HG03159 (cell line): Measurements from ENCODE around the gene TICAM2.
A peak's percentile ranks its signal among the peaks of the same experiment; 100 is the strongest.

ENCODE experiments used
- ATAC-seq: cut with Tn5 transposase; IDR thresholded peaks from one replicate; pipeline ENCODE4 v1.9.1; 2021; ENCODE audit warnings: mild to moderate bottlenecking, moderate library complexity; ENCODE audit not compliant: unreplicated experiment

TICAM2 gene

DNA sequence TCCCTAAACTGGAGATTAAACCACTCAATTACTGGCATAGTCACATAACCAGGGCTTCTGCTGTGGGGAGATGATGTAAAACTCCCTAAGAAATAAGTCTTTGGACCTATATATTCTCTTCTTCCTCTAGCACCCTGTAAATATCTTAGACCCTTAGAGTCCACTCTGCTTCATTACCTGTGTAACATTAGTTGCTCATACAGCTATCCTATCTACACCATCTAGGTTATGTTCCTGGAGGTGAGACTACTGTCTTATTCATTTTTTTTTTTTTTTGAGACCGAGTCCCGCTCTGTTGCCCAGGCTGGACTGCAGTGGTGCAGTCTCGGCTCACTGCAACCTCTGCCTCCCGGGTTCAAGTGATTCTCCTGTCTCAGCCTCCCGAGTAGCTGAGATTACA, 9.6 kb upstream of the TICAM2 start:
- ATAC-seq: no peak

DNA sequence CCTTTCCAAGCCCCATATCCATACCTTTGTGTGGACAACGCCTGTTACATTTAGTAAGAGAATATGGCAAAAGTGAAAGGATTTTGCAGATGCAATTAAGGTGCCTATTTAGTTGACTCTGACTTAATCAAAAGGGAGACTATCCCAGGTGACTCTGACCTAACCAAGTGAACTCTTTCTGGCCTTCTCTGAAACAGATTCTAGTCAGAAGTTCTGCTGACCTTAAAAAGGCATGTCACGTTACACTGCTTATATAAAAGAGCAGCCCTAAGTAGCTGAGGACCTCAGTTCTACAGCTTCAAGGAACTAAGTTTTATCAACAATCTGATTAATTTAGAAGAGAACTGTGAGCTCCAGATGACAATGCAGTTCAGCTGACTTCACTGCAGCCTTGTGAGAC, 5.7 kb upstream of the TICAM2 start:
- ATAC-seq: no peak

DNA sequence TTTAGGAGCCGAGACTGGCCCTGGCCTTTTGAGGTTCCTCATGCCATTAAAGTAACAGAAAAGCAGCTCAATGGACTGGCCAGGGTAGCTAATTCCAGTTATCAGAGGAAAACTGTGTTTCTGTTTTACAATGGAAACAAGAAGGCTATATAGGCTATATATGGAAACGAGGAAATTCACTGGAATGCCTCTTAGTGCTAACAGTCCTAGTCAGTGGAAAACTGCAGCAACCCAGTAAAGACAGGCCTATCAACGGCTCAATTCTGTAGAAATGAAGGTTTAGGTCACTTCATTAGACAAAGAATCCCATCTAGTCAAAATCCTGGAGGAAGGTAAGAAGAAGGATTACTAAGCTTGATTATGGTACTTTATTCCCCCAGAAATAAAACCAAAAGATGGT, 3.2 kb upstream of the TICAM2 start:
- ATAC-seq: no peak

- ATAC-seq: peak; percentile 4
Measured at GRCh38 chr5:115602591-115603125, 379 bp upstream of the TICAM2 start.

DNA sequence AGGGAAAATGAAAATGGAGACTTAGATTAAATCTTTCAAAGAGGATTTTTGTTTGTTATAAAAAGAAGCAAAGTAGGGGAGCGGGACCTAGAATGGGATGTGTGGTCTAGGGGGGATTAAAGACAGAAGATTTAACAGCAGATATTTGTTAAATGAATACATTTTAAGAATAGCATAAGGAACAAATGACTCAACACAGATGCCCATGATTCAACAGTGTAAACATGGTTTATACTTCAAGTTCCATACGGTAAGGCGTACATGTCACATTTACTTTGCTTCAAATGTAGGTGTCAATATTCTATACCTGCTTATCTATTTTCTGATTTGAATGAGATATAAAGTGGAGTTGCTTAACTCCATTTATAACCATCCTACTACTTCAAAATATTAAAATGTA, 1.5 kb downstream of the TICAM2 start:
- no peak for ATAC-seq

DNA sequence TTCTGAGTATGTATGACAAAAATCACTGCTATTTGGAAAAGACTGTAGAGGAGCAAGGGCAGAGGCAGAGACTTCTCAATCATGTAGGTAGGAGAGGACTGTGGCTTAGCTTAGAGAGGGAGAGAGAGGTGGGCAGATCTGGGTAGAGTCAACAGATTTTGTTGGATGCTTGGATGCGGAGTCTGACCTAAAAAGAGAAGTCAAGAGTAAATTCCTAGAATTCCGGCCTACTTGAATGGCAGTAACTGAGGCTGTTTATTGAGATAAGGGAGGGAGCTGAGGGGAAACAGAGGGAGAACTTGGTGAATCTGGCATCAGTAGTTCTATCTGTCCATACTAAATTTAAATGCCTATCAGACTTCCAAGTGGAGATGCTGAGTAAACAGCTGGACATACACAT, 2.4 kb downstream of the TICAM2 start:
- ATAC-seq: no peak

DNA sequence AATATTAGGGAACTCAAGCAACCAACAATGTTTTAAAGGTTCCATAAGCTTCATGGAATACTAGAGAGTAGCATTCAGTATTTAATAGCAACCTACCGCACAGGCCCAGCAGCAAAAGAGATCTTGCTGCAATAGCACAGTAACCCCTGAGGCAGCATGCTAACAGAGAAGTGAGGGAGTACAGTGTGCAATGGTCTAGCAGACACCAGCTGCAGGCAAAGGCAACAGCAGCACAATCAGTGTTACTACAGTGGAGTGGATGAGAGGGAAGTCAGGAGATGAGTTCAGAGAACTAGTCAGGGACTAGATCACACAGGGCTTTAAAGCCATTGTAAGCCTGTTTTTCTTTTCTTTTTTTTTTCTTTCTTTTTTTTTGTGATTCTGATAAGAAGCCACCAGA, 2.8 kb downstream of the TICAM2 start:
- ATAC-seq: peak; percentile 42

- ATAC-seq: no peak
Measured at GRCh38 chr5:115594128-115595047, 7.9 kb downstream of the TICAM2 start.

DNA sequence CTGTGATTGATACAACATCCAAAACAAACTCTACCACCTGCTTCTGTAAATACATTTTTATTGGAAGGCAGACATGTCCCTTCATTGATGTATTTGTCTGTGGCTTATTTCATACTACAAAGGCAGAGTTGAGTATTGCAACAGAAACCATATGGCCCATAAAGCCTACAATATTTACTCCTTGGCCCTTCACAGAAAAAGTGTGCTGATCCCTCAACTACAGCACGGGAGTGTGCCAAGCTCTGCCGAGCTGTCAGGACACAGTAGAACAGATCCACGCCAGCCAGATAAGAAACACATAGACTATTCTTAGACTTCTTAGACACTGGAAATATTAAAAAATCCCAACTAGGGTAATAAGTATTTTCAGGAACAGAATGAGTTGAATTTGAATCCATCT, 13.2 kb downstream of the TICAM2 start:
- no peak for ATAC-seq

DNA sequence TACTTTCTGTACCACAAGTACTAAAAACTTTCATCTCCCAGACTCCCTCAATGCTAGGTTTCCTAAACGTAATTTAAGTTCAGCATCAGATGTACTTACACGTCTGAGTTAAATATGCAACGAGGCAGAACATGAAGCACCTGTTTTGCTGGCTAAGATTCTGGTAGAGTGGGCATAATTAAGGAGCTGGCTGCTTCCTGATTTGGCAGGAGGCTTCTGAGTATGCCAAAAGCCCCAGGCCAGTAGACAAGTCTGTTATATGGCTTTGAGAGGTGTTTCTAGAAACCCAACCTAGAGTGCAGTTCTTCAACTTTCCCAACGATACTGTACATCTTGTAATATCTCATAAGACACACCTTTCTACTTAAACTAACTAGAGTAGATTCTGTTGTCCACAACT, 13.6 kb downstream of the TICAM2 start:
- no peak for ATAC-seq

GRCh38 chr5:115586525-115587146, 15.6 kb downstream of the TICAM2 start:
- no peak for ATAC-seq

- no peak for ATAC-seq
Measured at GRCh38 chr5:115585265-115585664, 17.0 kb downstream of the TICAM2 start.

DNA sequence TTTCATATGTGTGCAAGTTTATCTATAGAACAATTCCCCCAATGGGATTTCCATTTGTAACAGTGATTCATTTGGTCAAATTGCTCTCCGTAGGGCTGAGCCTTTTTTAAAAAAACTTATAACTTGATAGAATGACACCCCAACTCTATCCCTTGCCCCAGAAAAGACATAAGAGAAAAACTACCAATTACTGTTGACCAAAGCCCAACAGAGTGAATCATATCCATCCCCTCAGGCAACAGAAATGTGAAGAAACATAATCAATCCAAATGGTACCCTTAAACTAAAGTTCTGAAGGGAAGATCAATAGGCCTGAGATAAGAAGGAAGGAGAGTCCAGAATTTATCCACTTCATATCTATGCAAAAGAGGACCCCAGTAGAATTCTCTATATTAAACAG, 17.8 kb downstream of the TICAM2 start:
- ATAC-seq: no peak

DNA sequence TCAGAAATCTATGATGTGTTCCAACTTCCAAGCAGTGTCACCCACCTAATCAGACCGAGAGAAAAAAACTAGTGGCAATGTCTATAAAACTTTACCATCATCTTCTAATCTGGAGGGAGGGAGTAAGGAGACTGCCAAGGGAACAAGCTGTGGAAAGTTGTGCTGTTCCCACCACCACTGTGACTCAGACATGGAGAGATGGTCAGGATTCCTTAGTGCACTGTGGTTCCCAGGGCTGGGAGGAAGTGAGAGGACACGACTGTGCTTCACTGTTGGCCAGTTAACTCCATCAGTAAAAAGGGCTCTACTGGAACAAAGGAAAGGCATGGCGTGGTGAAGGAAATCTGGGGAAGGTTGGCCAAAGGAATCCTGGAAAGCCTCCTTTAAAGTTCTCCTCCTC, 18.8 kb downstream of the TICAM2 start:
- no peak for ATAC-seq

GRCh38 chr5:115580941-115581340, 21.3 kb downstream of the TICAM2 start:
- ATAC-seq: no peak

DNA sequence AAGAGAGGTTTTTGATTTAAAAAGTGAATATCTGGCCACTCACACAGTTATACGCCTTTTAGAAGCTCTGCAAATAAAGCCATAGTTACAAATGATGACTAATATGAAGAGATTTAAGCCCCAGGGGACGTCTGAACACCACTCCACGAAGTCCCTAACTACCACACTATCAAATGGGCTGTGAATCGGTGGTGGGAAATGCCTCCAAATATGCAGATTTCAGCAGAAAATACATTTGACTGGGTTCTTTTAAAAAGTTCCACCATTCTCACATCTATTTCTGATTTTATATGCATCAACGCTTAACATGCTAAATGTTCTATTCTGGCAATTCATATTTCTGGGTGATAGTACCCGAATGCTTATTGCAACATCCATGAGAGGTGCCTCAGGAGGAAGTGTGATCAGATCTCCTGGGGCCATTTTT, 22.5 kb downstream of the TICAM2 start:
- ATAC-seq: peak; percentile 56

DNA sequence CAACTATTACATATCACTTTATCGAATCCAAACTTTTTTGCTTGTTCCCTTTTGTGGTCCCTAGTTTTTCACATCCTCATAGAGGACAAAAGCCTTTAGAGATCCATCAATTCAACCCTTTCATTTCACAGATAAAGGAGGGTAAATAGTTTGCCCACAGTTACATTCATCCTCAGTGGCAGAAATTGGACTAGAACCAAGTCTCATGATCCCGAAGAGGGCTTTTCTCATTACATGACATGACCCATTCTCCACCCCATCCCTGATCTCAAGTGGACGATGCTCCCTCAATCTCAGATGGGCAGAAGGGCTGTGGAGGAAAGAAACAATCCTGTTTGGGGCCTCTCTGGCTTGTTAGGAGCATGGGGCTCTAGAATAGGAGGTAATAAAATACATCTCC, 23.1 kb downstream of the TICAM2 start:
- ATAC-seq: no peak

DNA sequence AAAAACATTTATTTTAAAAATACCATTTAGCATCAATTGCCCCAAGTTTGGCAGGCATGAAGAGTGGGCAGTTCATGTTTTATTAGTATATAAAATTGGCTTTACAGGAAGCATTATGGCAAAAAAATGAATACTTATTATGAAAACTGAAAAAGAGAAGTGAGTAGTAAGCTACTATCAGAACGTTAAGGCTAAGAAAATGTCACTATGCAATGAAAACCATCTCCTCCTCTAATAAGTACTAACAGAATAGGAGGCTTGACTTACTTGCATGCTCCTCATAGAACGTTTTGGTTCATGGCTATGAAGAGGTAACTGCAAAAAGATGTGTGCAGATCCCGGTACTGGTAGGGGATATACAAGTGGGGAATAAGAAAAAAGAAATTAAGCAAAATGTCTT, 23.6 kb downstream of the TICAM2 start:
- ATAC-seq: peak; percentile 72

DNA sequence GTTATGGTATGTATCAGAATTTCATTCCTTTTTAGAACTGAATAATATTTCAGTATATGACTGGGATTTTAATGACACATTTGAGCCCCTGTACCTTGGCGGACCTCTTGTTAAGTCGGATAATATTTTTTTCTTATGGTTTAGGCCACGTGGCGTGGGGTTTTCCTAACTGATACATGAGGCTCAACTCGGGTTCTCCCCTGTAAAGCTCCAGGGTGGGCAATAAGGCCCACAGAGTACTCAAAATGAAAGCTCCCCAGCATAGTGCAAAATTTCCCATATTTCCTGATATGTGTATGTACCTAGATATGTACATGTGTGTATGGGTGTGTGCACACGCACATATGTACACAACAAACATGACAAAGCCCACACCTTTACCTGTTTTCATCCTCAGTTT, 24.5 kb downstream of the TICAM2 start:
- ATAC-seq: no peak

DNA sequence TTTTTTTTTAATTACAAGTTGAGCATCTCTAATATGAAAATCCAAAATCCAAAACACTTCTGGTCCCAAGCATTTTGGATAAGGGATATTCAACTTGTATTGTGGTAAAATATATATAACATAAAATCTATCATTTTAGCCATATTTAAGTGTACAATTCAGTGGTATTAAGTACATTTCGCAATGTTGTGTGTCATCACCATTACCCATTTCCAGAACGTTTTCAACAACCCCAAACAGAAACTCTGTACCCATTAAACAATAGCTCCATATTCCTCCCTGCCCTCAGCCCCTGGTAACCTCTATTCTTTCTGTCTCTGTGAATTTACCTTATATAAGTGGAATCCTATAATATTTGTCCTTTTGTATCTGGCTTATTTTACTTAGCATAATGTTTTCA, 24.9 kb downstream of the TICAM2 start:
- no peak for ATAC-seq

DNA sequence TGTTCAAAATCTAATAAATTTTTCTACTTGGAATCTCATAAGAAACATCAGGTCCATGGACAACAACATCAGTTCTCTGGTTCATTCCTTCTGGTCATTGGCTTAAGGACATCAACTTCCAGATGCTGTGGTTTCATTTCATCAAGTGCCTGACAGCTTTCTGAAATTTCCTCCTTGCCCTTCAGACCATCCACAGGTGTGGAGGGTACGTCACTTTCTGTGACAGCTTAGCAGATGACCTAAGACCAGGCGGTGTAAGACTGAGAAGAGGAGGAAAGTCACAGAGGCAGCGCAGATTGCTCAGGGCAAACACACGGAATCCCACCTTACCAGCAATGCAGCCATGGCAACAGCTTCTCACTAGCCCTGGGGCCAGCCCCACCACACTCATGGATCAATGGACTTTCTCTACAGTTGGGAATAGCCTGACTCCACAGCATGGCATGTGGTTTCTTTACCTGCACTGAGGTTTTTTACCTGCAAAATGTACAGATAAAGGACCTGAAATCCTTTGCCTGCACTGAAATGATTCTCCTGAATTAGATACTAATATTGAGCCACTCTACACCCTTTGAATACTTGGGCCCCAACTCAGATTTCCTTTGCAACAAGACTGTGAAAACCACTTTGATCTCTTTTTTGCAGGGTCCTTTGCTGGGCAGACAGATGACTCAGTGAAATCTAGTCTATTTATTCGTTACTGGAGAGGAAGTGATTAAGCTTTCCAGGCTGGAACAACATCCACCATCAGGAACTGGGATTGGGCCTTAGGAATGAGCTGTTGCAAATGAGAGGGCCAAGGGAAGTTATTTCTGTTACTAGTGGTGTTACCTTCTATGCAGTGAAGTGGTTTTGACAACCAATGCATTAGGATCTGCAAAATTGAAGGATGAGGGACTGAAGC, 26.9 kb downstream of the TICAM2 start:
- no peak for ATAC-seq
